Left hindlimb (tissue), 1 donor: ENCODE results near the gene CRYZ.
"Not testable (repeated sequence)": the region's sequence is repeated elsewhere in the genome, so short reads cannot be mapped to it uniquely, and the experiment has no call there.

Experiments
- DNase-seq: peaks from one replicate; pipeline ENCODE4 v3.0.0-alpha.2; 2018

Gene CRYZ

DNA sequence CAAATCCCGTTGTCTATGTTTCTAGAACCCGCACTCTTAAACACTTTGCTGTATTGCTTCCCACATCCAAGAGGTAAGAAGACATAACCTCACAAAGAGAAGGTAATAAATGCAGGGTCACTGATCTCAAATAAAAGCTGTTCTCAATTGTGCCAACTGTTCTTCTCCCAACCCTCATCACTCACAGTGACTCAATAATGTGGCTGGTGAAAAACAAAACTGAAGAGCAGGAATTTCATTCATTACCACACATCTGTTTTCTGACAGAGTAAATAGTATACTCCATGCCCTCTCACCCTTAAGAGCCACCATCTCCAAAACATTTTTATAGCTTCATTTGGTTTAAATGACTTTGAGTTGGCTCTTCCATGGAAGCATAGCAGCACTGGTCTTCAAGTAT is 53.0 kb downstream of the CRYZ start:
- no peak for DNase-seq

GRCh38 chr1:74677926-74678325 is 54.9 kb downstream of the CRYZ start:
- DNase-seq: no peak

- DNase-seq: no peak
These were observed 58.4 kb downstream of the CRYZ start for GRCh38 chr1:74674278-74675048.

DNA sequence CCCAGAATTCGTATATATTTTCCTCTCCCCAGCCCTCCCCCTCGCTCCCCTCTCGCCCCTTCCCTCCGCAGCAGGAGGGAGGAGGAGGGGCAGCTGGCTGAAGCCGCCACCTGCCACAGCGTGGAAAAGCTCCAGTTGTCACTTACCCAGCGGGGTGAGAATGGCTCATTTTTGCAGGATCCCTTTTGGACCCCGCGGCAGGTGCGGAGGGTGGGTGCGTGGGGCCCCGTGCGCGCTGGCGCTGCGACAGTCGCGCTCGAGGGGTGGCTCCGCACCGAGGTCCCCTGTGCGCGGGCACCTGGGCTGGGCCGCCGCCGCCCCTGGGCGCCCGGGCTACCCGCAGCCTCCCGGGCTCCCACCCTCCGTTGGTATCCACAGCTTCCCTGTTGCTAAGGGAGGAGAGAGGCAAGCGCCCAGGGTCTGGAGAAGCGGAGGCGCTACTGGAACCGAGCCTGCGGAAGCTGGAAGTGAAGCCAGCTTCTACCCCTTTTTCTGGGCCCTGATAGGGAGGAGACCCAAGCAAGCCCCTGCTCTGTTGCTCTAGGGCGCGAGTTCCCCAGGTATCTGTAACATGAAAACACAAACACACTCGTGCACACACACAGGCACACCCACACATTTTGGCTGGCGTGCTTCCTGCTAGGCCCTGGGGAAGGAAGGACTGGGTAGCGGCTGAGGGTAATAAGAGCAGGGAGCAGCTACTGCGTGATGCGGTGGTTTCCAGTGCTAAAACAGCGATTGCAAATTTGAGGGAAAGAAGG is 59.3 kb downstream of the CRYZ start, which contains the start of gene ERICH3:
TSS of gene ERICH3 (minus strand) at position 442 of the 761 bp plus-strand sequence. CDS start at position 169, 273 bp downstream.
- DNase-seq: peak; percentile 55

GRCh38 chr1:74670866-74671265 is 62.0 kb downstream of the CRYZ start:
- not testable (repeated sequence) for DNase-seq
